NCI-H446 treated with DMSO at 0.1 percent for 48 hours (cell line): ENCODE measurements around the gene WDR27.
"Not testable (repeated sequence)": the region's sequence is repeated elsewhere in the genome, so short reads cannot be mapped to it uniquely, and the experiment has no call there.

Experiments
- DNase-seq: peaks from one replicate; lab custom pipeline; 2025; lab: John Stamatoyannopoulos, UW

WDR27 gene

DNA sequence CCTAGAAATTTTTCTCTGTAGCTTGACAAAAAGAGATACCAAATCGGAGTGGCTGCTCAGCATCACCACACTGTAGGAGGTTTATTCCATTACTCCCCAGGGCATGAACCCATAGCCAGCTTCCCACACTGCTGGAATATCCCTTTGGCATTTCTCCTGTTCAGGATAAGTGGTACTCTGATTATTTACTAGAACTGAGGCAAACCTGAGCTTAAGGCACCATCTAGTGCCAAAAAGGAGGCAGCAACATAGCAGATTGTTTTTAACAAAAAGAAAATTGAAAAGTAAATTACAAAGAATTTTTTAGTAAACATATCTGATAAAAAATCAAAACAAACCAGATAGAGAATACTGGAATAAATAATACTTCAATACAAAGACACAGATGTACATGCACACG is 181.7 kb downstream of the WDR27 start:
- no peak for DNase-seq

DNA sequence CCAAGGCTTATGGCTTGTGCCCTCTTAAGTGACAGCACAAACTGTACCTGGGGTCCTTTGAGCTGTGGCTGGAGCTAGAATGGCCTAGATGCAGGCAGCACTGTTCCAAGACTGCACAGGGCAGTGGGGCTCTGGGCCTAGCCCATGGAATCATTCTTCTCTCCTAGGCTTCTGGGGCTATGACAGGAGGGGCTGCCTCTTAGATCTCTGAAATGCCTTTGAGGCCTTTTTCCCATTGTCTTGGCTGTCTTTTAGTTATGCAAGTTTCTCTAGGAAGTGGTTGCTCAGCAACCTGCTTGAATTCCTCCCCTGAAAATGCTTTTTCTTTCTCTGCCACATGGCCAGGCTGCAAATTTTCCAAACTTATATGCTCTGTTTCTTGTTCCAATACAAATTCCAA is 183.4 kb downstream of the WDR27 start:
- no peak for DNase-seq

- no peak for DNase-seq
These were observed 188.2 kb downstream of the WDR27 start for GRCh38 chr6:169513478-169514193.

- not testable (repeated sequence) for DNase-seq
These were observed 190.0 kb downstream of the WDR27 start for GRCh38 chr6:169511785-169512184.

- no peak for DNase-seq
These were observed 191.0 kb downstream of the WDR27 start for GRCh38 chr6:169510871-169511270.

- no peak for DNase-seq
These were observed 193.4 kb downstream of the WDR27 start for GRCh38 chr6:169508452-169508851.

DNA sequence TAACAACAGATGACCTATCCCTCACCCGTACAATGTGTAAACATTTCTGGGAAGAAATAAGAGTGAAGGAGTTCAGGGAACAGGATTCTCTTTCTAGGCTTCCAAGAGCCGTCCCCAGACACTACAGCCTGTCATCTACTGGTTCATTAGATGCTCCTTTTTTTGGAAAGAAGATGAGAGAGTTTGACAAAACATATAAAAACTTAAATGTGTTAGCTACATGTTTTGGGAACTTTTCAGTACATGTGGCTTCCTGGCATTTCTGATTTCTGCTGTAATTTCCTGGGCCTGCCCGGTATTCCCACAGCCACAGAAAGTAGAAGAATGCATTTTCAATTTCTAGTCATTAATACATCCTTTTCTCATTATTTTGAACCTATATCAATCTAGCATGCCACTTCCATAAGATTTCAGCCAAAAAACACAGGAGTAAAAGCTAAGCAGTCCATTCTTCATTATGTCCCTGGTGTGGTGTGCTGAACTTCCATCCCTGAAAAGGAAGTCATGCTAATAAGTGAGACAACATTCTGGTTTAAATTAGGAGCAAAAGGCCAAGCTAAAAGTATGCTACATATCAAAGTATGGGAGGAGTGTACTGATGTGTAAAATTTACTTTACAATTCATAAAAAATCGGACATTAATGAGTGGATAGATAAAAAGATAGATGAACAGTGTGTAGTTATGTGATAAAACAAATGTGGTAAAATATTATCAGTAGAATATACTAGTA is 198.2 kb downstream of the WDR27 start:
- DNase-seq, result no peak

GRCh38 chr6:169502445-169502844 is 199.4 kb downstream of the WDR27 start:
- no peak for DNase-seq

GRCh38 chr6:169501777-169502313 is 200.0 kb downstream of the WDR27 start:
- no peak for DNase-seq

- no peak for DNase-seq
These were observed 200.7 kb downstream of the WDR27 start for GRCh38 chr6:169501128-169501527.

DNA sequence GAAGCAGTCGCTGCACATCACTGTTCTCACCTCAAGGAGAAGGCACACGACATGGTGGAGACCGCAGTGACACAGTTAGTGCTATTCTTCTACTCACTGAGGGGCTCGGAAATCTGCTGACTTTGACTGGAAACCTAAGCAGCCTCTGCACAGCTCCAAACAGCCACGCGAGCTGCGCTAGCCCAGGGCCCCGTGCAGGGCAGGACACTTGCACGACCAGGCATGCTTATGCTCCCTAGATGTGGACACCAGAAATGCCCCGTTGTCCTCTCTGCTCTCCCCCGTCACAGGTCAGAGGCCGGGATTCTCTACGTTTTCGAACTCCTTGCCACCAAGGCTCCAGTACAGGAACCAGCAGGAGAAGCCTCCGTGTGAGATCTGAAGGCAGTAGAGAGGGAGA is 201.1 kb downstream of the WDR27 start:
- no peak for DNase-seq

- DNase-seq, result no peak
These were observed 202.0 kb downstream of the WDR27 start for GRCh38 chr6:169499848-169500247.

DNA sequence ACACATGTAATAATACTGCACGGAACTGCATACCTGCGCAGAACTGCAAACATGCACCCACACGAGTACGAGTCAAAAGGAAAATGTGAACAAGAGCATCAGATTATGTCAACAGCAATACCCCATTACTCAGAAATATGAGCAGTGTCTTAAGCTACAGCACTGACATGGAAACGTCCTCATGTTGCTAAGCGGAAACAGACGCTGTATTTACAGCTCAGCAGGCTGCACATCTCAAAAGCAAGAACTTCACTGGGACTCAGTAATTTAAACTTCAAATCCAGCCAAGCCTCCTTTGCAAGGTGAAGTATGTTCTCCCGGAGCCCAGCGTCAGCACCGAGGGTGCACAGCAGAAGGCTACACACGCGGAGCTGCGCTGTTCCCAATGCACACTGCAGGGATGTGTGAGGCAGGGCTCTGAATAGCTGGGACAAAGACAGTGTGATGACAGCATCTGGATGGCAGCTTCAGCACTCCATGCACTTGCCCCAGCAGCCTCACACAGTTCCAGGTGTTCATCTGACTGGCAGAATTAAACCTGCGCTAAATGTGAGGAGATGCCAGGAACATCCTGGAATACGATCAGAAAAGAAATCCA is 202.8 kb downstream of the WDR27 start:
- DNase-seq, result no peak

- DNase-seq, result no peak
These were observed 206.2 kb downstream of the WDR27 start for GRCh38 chr6:169495601-169496000.

GRCh38 chr6:169494038-169494437 is 207.8 kb downstream of the WDR27 start:
- DNase-seq, result no peak

GRCh38 chr6:169491482-169491881 is 210.3 kb downstream of the WDR27 start:
- no peak for DNase-seq

- no peak for DNase-seq
These were observed 211.0 kb downstream of the WDR27 start for GRCh38 chr6:169490830-169491229.

- no peak for DNase-seq
These were observed 211.6 kb downstream of the WDR27 start for GRCh38 chr6:169490246-169490641.

DNA sequence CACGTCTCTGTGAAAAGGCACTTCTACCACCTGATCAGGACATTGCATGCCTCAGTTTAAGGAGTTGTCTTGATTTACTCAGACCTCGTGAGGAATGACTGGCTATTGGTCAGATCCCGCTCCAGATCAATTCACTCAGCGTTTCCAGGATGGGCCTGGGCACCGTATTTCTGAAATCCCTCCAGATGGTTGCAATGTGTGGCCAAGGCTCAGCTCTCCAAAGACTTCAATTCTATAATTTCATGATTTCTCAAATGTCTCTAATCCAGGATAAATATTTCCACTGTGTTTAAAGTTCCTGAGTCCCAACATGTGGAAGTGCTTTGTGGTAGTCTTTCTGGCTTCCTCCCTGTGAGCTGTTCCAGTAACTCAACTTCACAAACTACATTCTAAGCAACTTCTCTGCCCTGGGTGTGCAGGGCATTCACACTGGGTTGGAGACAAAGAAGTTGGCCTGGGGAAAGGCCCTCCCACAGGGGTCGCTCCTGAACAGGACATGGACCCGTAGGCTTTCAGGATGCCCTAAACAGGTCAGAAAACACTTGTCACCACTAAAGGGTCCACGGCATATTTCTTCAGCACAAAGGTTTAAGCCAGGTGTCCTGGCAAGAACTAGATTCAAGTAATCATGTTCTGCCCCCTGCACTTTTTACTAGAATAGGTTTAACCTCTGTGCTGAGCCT is 212.1 kb downstream of the WDR27 start:
- no peak for DNase-seq

GRCh38 chr6:169487579-169488436 is 214.0 kb downstream of the WDR27 start:
- no peak for DNase-seq

DNA sequence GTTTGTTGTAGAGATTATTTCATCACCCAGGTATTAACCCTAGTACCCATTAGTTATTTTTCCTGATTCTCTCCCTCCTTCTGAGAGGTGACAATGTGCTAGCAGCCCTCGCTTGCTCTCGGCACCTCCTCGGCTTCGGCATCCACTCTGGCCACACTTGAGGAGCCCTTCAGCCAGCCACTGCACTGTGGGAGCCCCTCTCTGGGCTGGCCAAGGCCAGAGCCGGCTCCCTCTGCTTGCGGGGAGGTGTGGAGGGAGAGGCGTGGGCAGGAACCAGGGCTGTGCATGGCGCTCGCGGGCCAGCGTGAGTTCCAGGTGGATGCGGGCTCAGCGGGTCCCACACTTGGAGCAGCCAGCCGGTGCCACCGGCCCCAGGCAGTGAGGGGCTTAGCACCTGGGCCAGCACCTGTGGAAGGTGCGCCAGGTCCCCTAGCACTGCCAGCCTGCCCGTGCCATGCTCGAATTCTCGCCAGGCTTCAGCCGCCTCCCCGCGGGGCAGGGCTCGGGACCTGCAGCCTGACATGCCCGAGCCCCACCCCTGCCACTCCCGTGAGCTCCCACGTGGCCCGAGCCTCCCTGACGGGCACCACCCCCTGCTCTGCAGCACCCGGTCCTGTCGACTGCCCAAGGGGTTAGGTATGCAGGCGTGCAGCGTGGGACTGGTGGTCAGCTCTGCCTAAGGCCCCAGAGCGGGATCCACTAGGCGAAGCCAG is 221.9 kb downstream of the WDR27 start:
- no peak for DNase-seq
